MM.1S (cell line): ENCODE data around the gene XCR1.

Experiments
- CTCF ChIP-seq: fragments of 300-600 bp; sonication (generic); IDR thresholded peaks from 2 replicates; pipeline ENCODE4 v1.5.1; 2016; ENCODE audit warnings: antibody characterized with exemption, low read length, mixed read lengths
- EZH2 ChIP-seq: fragments of 300-600 bp; sonication (generic); optimal IDR thresholded peaks from 2 replicates; pipeline ENCODE3; 2017; ENCODE audit warnings: low read depth, mild to moderate bottlenecking, antibody characterized with exemption, low read length, mixed read lengths
- EZH2phosphoT487 ChIP-seq: fragments of 300-600 bp; sonication (generic); IDR thresholded peaks from 2 replicates; pipeline ENCODE4 v1.6.1; 2018; ENCODE audit warnings: antibody characterized with exemption, low read length

GRCh38 chr3:46013316-46014094 lies 13.8 kb downstream of the XCR1 start:
- TF ChIP-seq CTCF: no peak
- no peak for TF ChIP-seq EZH2phosphoT487
- TF ChIP-seq EZH2: no peak
